HepG2 (cell line): ENCODE measurements around the gene ELN. TPM values are rescaled to one million over a fixed set of nuclear protein-coding genes. Genes with fewer than 3 reads are reported as not detected.

ENCODE experiments used
- ATAC-seq: fragments of 200-7000 bp; cut with Tn5 transposase; 3 replicates; pipeline ENCODE4 v1.9.1; 2020; ENCODE audit warnings: mild to moderate bottlenecking, moderate library complexity
- BruUV-seq: library from RNA; stranded (reverse); fragments of 400-500 nt; replicated peaks from 2 replicates; lab custom pipeline; 2021; lab: Mats Ljungman, UMichigan
- CTCF ChIA-PET: fragments of 300-600 bp; formaldehyde crosslinking; extraction: SDS; loops from one replicate; lab custom pipeline; 2021; ENCODE audit warnings: low total read pairs, inconsistent platforms, low intra/inter-chr PET ratio; lab: Yijun Ruan, JAX
- POLR2A ChIA-PET: fragments of 350-600 bp; sonication (Branson Sonifier 250); formaldehyde crosslinking; loops from one replicate; lab custom pipeline; 2020; ENCODE audit warnings: antibody characterized with exemption, inconsistent platforms; lab: Yijun Ruan, JAX
- DNase-seq: peaks from one replicate; pipeline ENCODE4 v3.0.0-alpha.2; 2015; ENCODE audit warnings: low spot score
- FAIRE-seq: peaks from 3 replicates; lab custom pipeline; 2011; peaks lifted over from hg19 to GRCh38; lab: Jason Lieb, UNC
- H2AFZ ChIP-seq: one replicate; pipeline ENCODE4 v1.6.1; 2011; ENCODE audit warnings: low read length, inconsistent platforms
- H3K27ac ChIP-seq: fragments of 300-600 bp; 3 replicates; pipeline ENCODE4 v1.8.0; 2011; ENCODE audit warnings: mixed run types, mild to moderate bottlenecking, mixed read lengths, low read length, inconsistent platforms; ENCODE audit not compliant: insufficient read depth; ENCODE audit errors: extremely low read length
- H3K27me3 ChIP-seq, 2 experiments: fragments of 200-600 bp in 1 of 2; 2 replicates in 1 of 2; 3 replicates in 1 of 2; pipeline versions ENCODE4 v1.6.0 to v1.8.0; 2011; ENCODE audit warnings: low read length in 2 of 2, mild to moderate bottlenecking in 2 of 2, moderate library complexity in 2 of 2, inconsistent platforms in 1 of 2; ENCODE audit not compliant: insufficient read depth in 2 of 2, control insufficient read depth in 1 of 2
- H3K36me3 ChIP-seq, 2 experiments: fragments of 200-600 bp in 1 of 2; replicated peaks in 1 of 2; 2 replicates in 1 of 2; 3 replicates in 1 of 2; pipeline versions ENCODE4 v1.5.1 to v1.8.0; 2011; ENCODE audit warnings: low read length in 2 of 2, inconsistent platforms in 1 of 2; ENCODE audit not compliant: insufficient read depth in 2 of 2, control insufficient read depth in 1 of 2
- H3K4me1 ChIP-seq: 2 replicates; pipeline ENCODE4 v1.5.1; 2012; ENCODE audit warnings: low read length, inconsistent platforms; ENCODE audit not compliant: insufficient read depth
- H3K4me2 ChIP-seq: 2 replicates; pipeline ENCODE4 v1.6.0; 2011; ENCODE audit warnings: low read depth, low read length, inconsistent platforms
- H3K4me3 ChIP-seq, 3 experiments: fragments of 200-600 bp in 1 of 3; sonication (generic), shearing (Covaris generic) in 1 of 3; replicated peaks in 1 of 3; 2 replicates each; pipeline ENCODE4 v1.5.1; 2011 to 2016; ENCODE audit warnings: low read length in 3 of 3, inconsistent platforms in 2 of 3, low read depth in 2 of 3, mild to moderate bottlenecking in 2 of 3, control low read depth in 1 of 3, mixed read lengths in 1 of 3; ENCODE audit not compliant: insufficient read depth in 1 of 3
- H3K79me2 ChIP-seq: one replicate; pipeline ENCODE4 v1.6.1; 2011; ENCODE audit warnings: low read length, inconsistent platforms; ENCODE audit not compliant: insufficient read depth
- H3K9ac ChIP-seq: 2 replicates; pipeline ENCODE4 v1.6.0; 2011; ENCODE audit warnings: mild to moderate bottlenecking, low read depth, low read length, inconsistent platforms; ENCODE audit not compliant: insufficient read depth
- H3K9me3 ChIP-seq: 2 replicates; pipeline ENCODE4 v1.5.1; 2012; ENCODE audit warnings: mild to moderate bottlenecking, low read length
- H4K20me1 ChIP-seq: 2 replicates; pipeline ENCODE4 v1.6.0; 2011; ENCODE audit warnings: inconsistent platforms, mild to moderate bottlenecking, low read length, moderate library complexity; ENCODE audit not compliant: insufficient read depth
- ARID2 ChIP-seq: sonication (generic); formaldehyde crosslinking; IDR thresholded peaks from 2 replicates; pipeline ENCODE4 v1.8.1; 2022; ENCODE audit warnings: mild to moderate bottlenecking, missing genetic modification reagents, borderline replicate concordance
- CEBPZ ChIP-seq: IDR thresholded peaks from 2 replicates; pipeline ENCODE4 v1.6.1; 2012; ENCODE audit warnings: low read length, improper control_type of control experiment
- CENPX ChIP-seq: sonication (generic); formaldehyde crosslinking; IDR thresholded peaks from 2 replicates; pipeline ENCODE4 v1.9.0; 2021; ENCODE audit warnings: mild to moderate bottlenecking, missing genetic modification reagents, moderate library complexity
- GATA4 ChIP-seq: sonication (generic); IDR thresholded peaks from 2 replicates; pipeline ENCODE4 v1.6.1; 2016; ENCODE audit warnings: antibody characterized with exemption, low read depth, borderline replicate concordance
- ZNF30 ChIP-seq: sonication (generic); formaldehyde crosslinking; IDR thresholded peaks from 2 replicates; pipeline ENCODE4 v1.5.0; 2020; ENCODE audit warnings: mild to moderate bottlenecking, missing genetic modification reagents
- ZNF781 ChIP-seq: sonication (generic); formaldehyde crosslinking; IDR thresholded peaks from 2 replicates; pipeline ENCODE4 v1.5.1; 2020; ENCODE audit warnings: borderline replicate concordance, mild to moderate bottlenecking, missing genetic modification reagents; ENCODE audit errors: not compliant biosample characterization
- WGBS: methylation state at CpG from one replicate; pipeline ENCODE4 v1.1.6; 2017; ENCODE audit warnings: low lambda C conversion rate; 5-methylcytosine and 5-hydroxymethylcytosine counted together
- in situ Hi-C: cut with HindIII; loops from 2 replicates; pipeline ENCODE4 v1.10.0; 2017; ENCODE audit warnings: low pct_unique_long_range_greater_than_20kb; ENCODE audit not compliant: extremely low pct_ligation_motif_present
- intact Hi-C: fragments of 100-400 bp; cut with micrococcal nuclease; formaldehyde crosslinking; loops from one replicate; pipeline ENCODE4 v1.10.0; 2022; ENCODE audit not compliant: unreplicated experiment
- polyA plus RNA-seq, 8 experiments: library from polyadenylated mRNA; depleted of rRNA in 3 of 8; stranded (reverse) in 7 of 8; unstranded in 1 of 8; fragments of >200 nt; fragmentation: Illumina TruSeq in 4 of 8; extraction: Trizol in 4 of 8; gene quantifications; 2 replicates each; pipeline versions ENCODE4 v1.2.1 to v1.2.3, GENCODE V29; 2011 to 2016; ENCODE audit warnings: low read depth in 4 of 8, missing spikeins in 1 of 8, mixed read lengths in 1 of 8; ENCODE audit not compliant: insufficient read depth in 1 of 8
- total RNA-seq, 5 experiments: library from RNA; depleted of rRNA; stranded (reverse); fragments of >200 nt; fragmentation: Illumina TruSeq; extraction: Trizol; gene quantifications; 2 replicates each; pipeline ENCODE4 v1.2.3, GENCODE V29; 2016; ENCODE audit warnings: low read depth in 1 of 5
- TF ChIP-seq, protein P1 (sequence below): sonication (generic); formaldehyde crosslinking; IDR thresholded peaks from 2 replicates; pipeline ENCODE4 v1.5.1; 2020; ENCODE audit warnings: missing genetic modification reagents, mild to moderate bottlenecking, borderline replicate concordance

ELN gene
- total and polyA plus RNA-seq, 2 of the 13 experiments (the other 11 are each of a cell fraction or from before 2014, with no cell fraction given): 0.15 to 0.37 TPM

DNA sequence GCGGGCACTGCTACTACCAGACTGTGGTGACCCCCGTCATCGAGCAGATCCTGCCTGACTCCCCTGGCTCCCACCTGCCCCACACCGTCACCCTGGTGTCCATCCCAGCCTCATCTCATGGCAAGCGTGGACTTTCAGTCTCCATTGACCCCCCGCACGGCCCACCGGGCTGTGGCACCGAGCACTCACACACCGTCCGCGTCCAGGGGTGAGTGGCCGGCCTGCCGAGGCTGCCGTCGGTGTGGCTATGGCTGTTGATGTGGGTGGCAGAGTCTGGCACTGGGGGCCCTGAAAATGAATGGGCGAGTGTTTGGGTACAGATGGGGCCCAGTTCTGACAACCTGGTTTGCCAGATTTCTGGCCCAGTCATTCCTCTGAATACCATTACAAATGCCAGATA, 71.1 kb downstream of the ELN start:
- H3K4me3 ChIP-seq: no peak overlapping the region
- intact Hi-C loops: no loop called here
- ATAC-seq: no peak
- no peaks in the 10 kb centered on the region for H3K27me3 ChIP-seq
- in situ Hi-C loops: no loop called here
- H3K27ac ChIP-seq: no peak overlapping the region
- H2AFZ ChIP-seq: no peak overlapping the region
- peaks cover 0 to 15% of the 10 kb centered on the region in 2 experiments; a peak in 3 of 5 replicates for H3K36me3 ChIP-seq
- H3K4me2 ChIP-seq: no peak overlapping the region
- POLR2A ChIA-PET: no interaction called here
- no peaks in the 10 kb centered on the region for H3K79me2 ChIP-seq
- BruUV-seq: no TSS peak
- no peaks in the 10 kb centered on the region for H3K4me1 ChIP-seq
- H4K20me1 ChIP-seq: no peaks in the 10 kb centered on the region
- H3K9ac ChIP-seq: no peak overlapping the region
- FAIRE-seq: no peak
- WGBS: 97% methylated on average over 17 of the region's 17 CpGs
- H3K9me3 ChIP-seq: no peaks in the 10 kb centered on the region
- DNase-seq: no peak
- TF ChIP-seq CENPX (CRISPR knock-in tag) (no peak), ARID2 (CRISPR knock-in tag) (no peak), GATA4 (no peak), ZNF781 (CRISPR knock-in tag) (no peak), CEBPZ (no peak), ZNF30 (CRISPR knock-in tag) (no peak)
- TF ChIP-seq, protein P1, sequence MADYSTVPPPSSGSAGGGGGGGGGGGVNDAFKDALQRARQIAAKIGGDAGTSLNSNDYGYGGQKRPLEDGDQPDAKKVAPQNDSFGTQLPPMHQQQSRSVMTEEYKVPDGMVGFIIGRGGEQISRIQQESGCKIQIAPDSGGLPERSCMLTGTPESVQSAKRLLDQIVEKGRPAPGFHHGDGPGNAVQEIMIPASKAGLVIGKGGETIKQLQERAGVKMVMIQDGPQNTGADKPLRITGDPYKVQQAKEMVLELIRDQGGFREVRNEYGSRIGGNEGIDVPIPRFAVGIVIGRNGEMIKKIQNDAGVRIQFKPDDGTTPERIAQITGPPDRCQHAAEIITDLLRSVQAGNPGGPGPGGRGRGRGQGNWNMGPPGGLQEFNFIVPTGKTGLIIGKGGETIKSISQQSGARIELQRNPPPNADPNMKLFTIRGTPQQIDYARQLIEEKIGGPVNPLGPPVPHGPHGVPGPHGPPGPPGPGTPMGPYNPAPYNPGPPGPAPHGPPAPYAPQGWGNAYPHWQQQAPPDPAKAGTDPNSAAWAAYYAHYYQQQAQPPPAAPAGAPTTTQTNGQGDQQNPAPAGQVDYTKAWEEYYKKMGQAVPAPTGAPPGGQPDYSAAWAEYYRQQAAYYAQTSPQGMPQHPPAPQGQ (CRISPR knock-in tag): no peak
- CTCF ChIA-PET: no interaction called here
